Cerebellar nuclear complex (tissue), 1 donor: ENCODE results near the gene CHRM3.

ENCODE experiments used
- DNase-seq, 2 experiments: peaks; one replicate each; lab custom pipeline; 2025; lab: John Stamatoyannopoulos, UW

CHRM3 gene

DNA sequence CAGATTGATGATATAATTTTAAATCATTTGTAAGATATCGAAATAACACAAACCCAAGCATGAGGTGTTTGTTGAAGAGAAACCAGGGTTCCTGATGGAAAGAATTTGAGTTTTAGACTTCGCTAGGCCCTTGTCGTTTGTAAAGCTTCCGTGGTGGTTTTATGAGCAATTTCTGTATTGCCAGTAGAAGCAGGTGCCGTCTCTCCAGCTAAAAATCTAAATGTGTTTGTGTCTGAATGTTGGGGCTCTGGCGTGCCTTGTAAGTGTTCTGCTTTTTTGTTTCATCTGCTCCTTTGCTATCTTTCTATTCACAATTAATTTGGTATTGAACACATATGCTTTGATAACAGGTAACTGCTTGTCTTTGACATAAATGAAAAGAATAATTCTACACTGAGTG lies 27.5 kb downstream of the CHRM3 start:
- no peak for DNase-seq

DNA sequence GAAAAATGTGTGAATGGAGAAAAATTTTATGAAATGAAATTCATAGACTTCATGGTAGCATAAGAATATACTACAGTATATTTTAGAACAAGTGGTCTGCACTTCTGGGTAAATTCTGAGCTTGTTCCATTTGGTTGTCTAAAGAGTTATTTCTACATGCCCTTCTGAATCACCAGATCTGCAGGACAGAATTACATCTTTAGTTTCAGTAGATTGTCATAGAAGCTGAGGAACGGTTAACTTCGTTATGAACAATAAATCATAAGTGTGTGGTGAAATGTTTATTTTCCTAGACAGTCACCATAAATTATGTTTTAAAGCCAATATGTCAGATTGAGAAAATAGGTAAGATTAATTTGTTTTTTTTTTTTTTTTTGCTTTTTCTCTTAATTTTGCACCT lies 30.9 kb downstream of the CHRM3 start:
- DNase-seq, result no peak

DNA sequence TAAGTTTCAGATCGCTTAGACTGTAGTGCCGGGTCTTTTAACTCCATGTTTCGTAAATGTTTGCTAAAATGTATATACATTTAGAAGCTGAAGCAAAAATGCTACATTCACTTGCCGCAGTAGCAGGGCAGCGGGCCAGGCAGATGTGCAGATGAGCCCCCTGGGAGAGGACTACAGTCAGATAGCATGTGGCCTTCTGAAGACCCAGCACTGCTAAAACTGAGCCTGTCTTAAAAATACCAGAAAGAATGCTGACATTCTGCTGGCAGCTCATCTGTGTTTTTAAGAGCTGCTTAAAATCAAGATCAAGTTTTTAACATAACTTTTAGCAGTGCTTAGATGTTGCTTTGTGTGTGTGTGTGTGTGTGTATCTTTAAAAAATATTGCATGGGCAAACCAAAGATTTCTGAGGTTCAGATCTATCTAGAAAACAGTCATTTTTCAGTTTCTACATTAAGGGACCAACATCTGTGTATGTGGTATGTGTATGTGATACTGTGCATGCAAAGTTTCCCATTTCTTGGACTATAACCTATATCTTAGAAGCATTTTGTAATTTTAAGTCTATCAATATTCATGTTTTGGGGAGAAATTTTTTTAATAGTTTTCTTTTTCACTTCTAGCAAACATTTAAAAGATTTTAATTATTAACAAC lies 31.7 kb downstream of the CHRM3 start:
- DNase-seq, result no peak

DNA sequence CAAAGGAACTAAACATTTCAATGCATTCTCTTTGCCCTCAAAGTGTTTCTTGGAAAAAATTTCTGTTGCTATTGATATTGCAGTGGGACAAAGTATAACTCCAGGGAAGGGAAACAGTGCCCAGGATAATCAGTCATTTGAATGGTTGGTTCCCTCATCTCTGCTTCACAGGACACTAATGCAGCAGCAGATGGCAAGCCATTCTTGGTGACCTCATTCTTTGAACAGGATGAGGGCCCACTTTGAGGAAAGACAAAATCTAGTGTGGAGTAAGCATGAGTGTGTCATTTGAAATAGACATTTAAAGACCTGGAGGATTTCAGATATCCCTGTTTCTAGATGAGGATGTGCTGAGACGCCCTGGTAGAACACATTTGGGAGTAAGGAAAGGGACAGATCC lies 32.3 kb downstream of the CHRM3 start:
- DNase-seq, result no peak

DNA sequence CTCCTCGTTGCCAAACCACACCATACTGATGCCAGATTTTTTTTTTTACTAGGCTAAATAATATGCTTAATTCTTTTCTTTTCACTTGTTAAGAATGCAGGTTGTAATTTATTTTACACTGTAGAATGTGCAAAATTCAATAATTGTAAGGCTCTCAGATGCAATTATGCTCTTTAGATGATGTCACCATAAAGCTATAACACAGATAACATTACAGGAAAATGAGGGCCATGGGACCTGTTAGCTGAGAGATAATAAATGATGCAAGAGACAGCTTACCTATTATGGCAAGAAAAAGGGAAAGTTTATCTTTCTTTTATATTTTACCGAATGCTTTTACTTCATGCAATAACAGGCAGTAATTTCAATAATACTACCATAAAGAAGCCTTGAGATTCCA lies 35.4 kb downstream of the CHRM3 start:
- no peak for DNase-seq

DNA sequence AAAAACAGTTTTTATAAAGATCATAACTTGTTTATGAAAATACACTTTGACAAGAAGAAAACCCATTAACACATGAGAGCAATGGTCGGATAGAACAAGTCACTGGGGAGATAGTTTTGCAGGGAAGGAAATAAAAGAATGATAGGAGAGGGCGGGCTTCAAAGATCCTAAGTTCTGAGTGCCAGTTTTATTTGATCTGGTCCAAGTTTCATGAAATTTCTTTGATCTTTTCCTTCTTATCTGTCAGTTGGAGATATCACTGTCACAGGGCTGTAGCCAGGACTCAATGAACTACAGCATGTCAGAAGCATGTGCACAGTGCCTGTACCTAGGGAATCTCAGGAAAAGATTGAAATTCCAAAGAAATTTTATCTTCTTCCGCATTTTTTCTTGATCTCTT lies 36.5 kb downstream of the CHRM3 start:
- DNase-seq, result no peak

DNA sequence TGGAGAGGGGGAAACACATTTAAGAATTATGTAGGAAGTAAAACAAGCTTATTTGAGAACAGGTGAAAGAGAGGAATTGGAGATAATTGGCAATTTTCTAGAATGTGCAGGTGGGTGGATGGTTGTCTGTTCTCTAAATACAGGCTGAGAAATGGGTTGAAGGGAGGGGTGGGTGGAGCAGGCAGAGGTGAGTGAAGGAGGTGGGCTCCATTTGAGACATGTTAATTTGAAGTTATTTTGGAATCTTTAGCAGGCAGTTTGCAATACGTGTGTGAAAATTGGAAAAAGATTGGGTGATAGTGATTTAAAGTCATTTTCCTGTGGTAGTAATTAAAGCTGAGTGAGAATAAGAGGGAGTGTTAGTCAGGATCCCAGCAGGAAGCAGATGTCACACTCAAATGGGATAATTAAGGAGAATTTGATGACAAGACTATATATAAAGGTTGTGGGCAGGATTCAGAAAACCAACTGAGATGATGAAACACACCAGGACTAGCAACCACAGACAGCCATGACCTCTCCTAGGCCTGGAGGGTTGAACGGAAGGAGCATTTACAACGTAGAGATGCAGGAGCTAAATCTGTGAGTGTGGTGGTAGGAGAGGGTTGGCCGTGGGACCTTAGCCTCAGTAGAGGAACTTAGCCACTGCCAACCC lies 40.6 kb downstream of the CHRM3 start:
- DNase-seq, result no peak

DNA sequence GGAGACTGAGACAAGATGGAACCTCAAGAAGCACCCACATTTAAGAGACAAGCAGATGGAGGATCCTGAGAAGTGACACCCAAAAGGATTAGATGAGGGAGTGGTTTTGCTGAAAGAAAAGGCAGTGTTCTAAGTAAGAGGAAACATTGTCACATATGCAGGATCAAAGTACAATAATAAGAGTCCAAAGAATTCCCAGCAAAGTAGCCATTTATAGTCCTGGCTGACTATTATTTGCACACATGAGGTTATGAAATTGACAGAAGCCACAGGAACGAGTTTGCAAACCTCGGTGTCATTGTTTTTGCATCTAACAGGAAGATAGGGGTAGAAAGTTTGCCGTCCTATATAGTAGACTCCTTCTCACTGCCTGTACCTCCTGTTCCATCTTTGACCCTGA lies 41.3 kb downstream of the CHRM3 start:
- no peak for DNase-seq

DNA sequence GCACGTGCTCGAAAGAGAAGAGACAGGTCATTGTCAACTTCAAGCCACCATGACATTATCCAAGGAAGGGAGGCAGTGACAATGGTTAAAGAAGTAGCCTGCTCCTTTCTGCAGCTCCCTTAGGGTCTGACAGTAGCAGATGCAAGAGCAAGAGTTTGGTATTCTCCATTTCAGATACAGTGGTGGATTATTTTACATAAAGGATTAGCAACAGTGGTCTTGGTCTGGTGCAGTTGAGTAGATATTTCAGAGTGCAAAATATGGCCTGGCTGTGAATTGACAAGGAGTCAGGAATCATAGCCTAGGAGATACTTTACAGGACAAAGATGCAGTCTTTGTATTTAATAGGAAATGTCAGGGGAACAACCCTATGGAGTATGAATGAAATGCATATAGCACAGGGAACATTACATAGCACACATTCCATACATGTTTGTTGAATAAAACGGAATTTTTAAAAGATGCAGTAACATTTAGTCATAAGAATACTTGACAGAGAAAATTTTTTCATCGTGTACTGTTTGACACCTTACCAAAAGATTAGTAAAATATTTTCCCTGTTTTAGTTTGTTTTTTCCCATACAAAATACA lies 41.8 kb downstream of the CHRM3 start:
- DNase-seq, result no peak

DNA sequence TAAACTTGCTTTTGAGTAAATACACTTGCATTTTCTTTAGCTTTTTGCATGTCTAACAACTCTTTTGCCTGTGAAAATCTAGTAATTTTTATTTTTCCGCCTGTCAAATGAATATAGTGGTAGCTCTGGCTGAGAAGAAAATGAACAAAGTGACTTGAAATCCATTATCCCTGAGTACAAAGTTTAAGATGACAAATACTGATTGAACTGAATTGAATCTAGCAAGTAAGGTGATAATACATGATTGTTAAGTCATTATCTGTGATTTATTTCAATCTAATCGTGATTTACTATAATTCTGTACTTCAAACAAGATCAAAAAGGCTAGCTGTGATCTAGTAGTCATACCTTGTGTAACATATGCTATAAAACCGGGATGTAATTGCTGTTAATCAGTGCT lies 42.8 kb downstream of the CHRM3 start:
- no peak for DNase-seq

DNA sequence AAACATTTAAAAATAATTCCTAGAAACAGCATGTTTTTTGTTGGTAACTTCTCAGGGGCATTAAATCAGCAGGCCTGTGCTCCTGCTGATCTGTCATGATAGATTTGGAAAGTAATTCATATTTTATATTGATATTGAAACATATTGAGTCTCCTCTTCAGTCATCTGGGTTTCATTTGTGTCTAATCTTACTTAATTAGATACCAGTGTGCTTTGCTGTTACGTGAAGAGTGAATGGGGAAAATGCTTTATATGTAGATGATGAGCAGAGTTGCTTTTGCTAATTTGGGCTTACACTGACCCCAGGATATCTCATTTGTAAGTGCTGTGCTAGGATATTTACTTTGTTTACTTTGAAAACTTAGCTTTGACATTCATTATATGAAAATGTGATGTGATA lies 45.9 kb downstream of the CHRM3 start:
- DNase-seq, result no peak

DNA sequence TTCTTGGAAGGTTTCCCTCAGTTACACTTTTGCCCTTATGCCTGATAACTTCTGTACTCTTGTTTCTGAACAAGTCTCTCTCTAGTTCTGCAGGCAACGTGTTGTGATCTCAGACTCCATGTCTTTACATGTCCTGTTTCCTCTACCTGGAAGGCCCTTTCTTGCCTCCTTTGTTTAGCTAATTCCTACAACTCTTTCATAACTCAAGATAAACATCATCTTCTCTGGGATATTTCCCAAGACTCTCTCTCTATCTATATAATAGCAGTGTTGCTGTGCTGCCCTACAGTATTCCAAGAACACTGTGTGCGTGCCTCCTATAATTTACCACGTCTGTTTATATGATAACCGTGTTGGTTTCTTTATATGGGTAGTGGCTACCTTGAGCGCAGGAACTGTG lies 47.8 kb downstream of the CHRM3 start:
- no peak for DNase-seq
